K562 (cell line): ENCODE measurements around the gene COL4A5. TPM values are rescaled to one million over a fixed set of nuclear protein-coding genes. Genes with fewer than 3 reads are reported as not detected.

Source experiments
- ATAC-seq: fragments of 200-7000 bp; cut with Tn5 transposase; 3 replicates; pipeline ENCODE4 v1.9.1; 2020; ENCODE audit warnings: moderate library complexity
- BruUV-seq: library from RNA; stranded (reverse); fragments of 400-500 nt; replicated peaks from 2 replicates; lab custom pipeline; 2021; lab: Mats Ljungman, UMichigan
- CTCF ChIA-PET: fragments of 300-600 bp; formaldehyde crosslinking; extraction: SDS; loops from one replicate; lab custom pipeline; 2021; ENCODE audit warnings: low intra/inter-chr PET ratio; lab: Yijun Ruan, JAX
- POLR2A ChIA-PET: fragments of 300-600, 350-650 bp; sonication (Branson Sonifier 250); formaldehyde crosslinking; extraction: SDS; loops from one replicate; lab custom pipeline; 2021; ENCODE audit warnings: antibody characterized with exemption, inconsistent platforms; lab: Yijun Ruan, JAX
- DNase-seq, 4 experiments: peaks; one replicate each; pipeline versions ENCODE4 v3.0.0 to v3.0.0-alpha.2; 2011 to 2018; ENCODE audit warnings: low spot score in 3 of 4, mixed read lengths in 3 of 4; ENCODE audit errors: extremely low read depth in 1 of 4
- FAIRE-seq: peaks from 2 replicates; lab custom pipeline; 2011; peaks lifted over from hg19 to GRCh38; lab: Jason Lieb, UNC
- H2AFZ ChIP-seq: 2 replicates; pipeline ENCODE4 v1.6.0; 2011; ENCODE audit warnings: low read depth, low read length, control low read depth, inconsistent platforms
- H3K27ac ChIP-seq: fragments of 200-600 bp; 3 replicates; pipeline ENCODE4 v1.8.0; 2011; ENCODE audit warnings: low read depth, mild to moderate bottlenecking, control low read depth, inconsistent platforms, low read length, moderate library complexity, mixed read lengths; ENCODE audit errors: extremely low read depth
- H3K27me3 ChIP-seq, 2 experiments: fragments of 300-600 bp in 1 of 2; 2 replicates in 1 of 2; 3 replicates in 1 of 2; pipeline versions ENCODE4 v1.6.0 to v1.8.0; 2011; ENCODE audit warnings: inconsistent platforms in 2 of 2, low read length in 2 of 2, mild to moderate bottlenecking in 1 of 2, mixed read lengths in 1 of 2, moderate library complexity in 1 of 2; ENCODE audit not compliant: control insufficient read depth in 2 of 2, insufficient read depth in 2 of 2
- H3K36me3 ChIP-seq: fragments of 300-600 bp; 3 replicates; pipeline ENCODE4 v1.8.0; 2011; ENCODE audit warnings: mild to moderate bottlenecking, low read length, inconsistent platforms; ENCODE audit not compliant: control insufficient read depth, insufficient read depth
- H3K4me1 ChIP-seq, 2 experiments: fragments of 200-600 bp in 1 of 2; replicated peaks in 1 of 2; 2 replicates in 1 of 2; 3 replicates in 1 of 2; pipeline versions ENCODE4 v1.5.1 to v1.8.0; 2011; ENCODE audit warnings: inconsistent platforms in 2 of 2, low read length in 2 of 2, mild to moderate bottlenecking in 1 of 2, mixed read lengths in 1 of 2, moderate library complexity in 1 of 2; ENCODE audit not compliant: control insufficient read depth in 2 of 2, insufficient read depth in 2 of 2
- H3K4me2 ChIP-seq: 2 replicates; pipeline ENCODE4 v1.6.1; 2011; ENCODE audit warnings: low read length, control low read depth, inconsistent platforms, mixed read lengths; ENCODE audit not compliant: insufficient read depth
- H3K4me3 ChIP-seq: fragments of 200-600 bp; sonication (generic), shearing (Covaris generic); 2 replicates; pipeline ENCODE4 v1.5.1; 2016; ENCODE audit warnings: control low read depth, inconsistent platforms
- H3K79me2 ChIP-seq: fragments of 200-600 bp; 3 replicates; pipeline ENCODE4 v1.8.0; 2011; ENCODE audit warnings: low read length, inconsistent platforms; ENCODE audit not compliant: control insufficient read depth, insufficient read depth
- H3K9ac ChIP-seq, 2 experiments: 2 replicates each; pipeline versions ENCODE4 v1.6.0 to v1.6.1; 2011; ENCODE audit warnings: low read depth in 2 of 2, low read length in 2 of 2, control low read depth in 1 of 2, inconsistent platforms in 1 of 2, mild to moderate bottlenecking in 1 of 2, mixed read lengths in 1 of 2; ENCODE audit not compliant: insufficient read depth in 1 of 2
- H3K9me1 ChIP-seq: one replicate; pipeline ENCODE4 v1.6.0; 2011; ENCODE audit warnings: inconsistent platforms, mild to moderate bottlenecking, low read length, moderate library complexity; ENCODE audit not compliant: control insufficient read depth, insufficient read depth
- H3K9me3 ChIP-seq: replicated peaks from 2 replicates; pipeline ENCODE4 v1.5.1; 2011; ENCODE audit warnings: low read depth, low read length, inconsistent platforms; ENCODE audit not compliant: control insufficient read depth, insufficient read depth
- H4K20me1 ChIP-seq: replicated peaks from 2 replicates; pipeline ENCODE4 v1.6.1; 2011; ENCODE audit warnings: low read length, inconsistent platforms, mixed read lengths; ENCODE audit not compliant: control insufficient read depth, insufficient read depth
- FOXJ2 ChIP-seq: fragments of 200-800 bp; sonication (Bioruptor generic); IDR thresholded peaks from 2 replicates; pipeline ENCODE4 v1.6.1; 2016; ENCODE audit warnings: missing genetic modification characterization, missing compliant biosample characterization
- HDAC3 ChIP-seq: fragments of 450-650 bp; IDR thresholded peaks from 2 replicates; pipeline ENCODE4 v1.6.1; 2018; ENCODE audit warnings: borderline replicate concordance, mild to moderate bottlenecking, moderate library complexity; ENCODE audit not compliant: partially characterized antibody
- NCOA2 ChIP-seq, 2 experiments: fragments of 450-650 bp; IDR thresholded peaks; 2 replicates each; pipeline ENCODE4 v1.6.1; 2018; ENCODE audit warnings: mild to moderate bottlenecking in 2 of 2, moderate library complexity in 1 of 2; ENCODE audit not compliant: partially characterized antibody in 2 of 2
- SAFB2 ChIP-seq: fragments of 200-400 bp; formaldehyde crosslinking; IDR thresholded peaks from 2 replicates; pipeline ENCODE4 v1.6.1; 2018; ENCODE audit warnings: borderline replicate concordance, low read length, low read depth, moderate library complexity; ENCODE audit not compliant: severe bottlenecking
- TFAM ChIP-seq: fragments of 250-450 bp; sonication (Bioruptor Pico); conservative IDR thresholded peaks from 2 replicates; pipeline ENCODE4 v1.5.0; 2021; ENCODE audit warnings: mild to moderate bottlenecking, moderate library complexity
- ZNF146 ChIP-seq: IDR thresholded peaks from one replicate; pipeline ENCODE4 v1.6.1; 2018; ENCODE audit warnings: missing compliant biosample characterization; ENCODE audit not compliant: unreplicated experiment
- ZNF644 ChIP-seq: fragments of 200-800 bp; sonication (Bioruptor generic); IDR thresholded peaks from 2 replicates; pipeline ENCODE4 v1.6.1; 2016; ENCODE audit warnings: low read depth, missing genetic modification characterization, missing compliant biosample characterization
- WGBS: fragments of 100-300 bp; shearing (Covaris generic); methylation state at CpG from one replicate; pipeline ENCODE4 v1.1.6; 2016; ENCODE audit warnings: low coverage, mixed read lengths; ENCODE audit not compliant: insufficient coverage; ENCODE audit errors: missing lambda C conversion rate; 5-methylcytosine and 5-hydroxymethylcytosine counted together
- in situ Hi-C: fragments of 300-500 bp; cut with MboI; formaldehyde crosslinking; loops from 4 replicates; pipeline ENCODE4 v1.15.0; 2018; ENCODE audit warnings: inconsistent platforms, mixed read lengths
- intact Hi-C: fragments of 100-400 bp; cut with micrococcal nuclease; formaldehyde crosslinking; loops from 2 replicates; pipeline ENCODE4 v1.14.2; 2022
- polyA plus RNA-seq, 8 experiments: library from polyadenylated mRNA; depleted of rRNA in 4 of 8; stranded (reverse) in 5 of 8; unstranded in 3 of 8; fragments of >200 nt; fragmentation: Nextera tagmentation in 2 of 8; fragmentation: Illumina TruSeq in 1 of 8; extraction: Ambion mirVana in 2 of 8; extraction: Trizol in 1 of 8; gene quantifications; 2 replicates each; pipeline versions ENCODE4 v1.2.1 to v1.2.3, GENCODE V29; 2011 to 2014; ENCODE audit warnings: inconsistent platforms in 1 of 8, missing spikeins in 1 of 8
- total RNA-seq, 7 experiments: library from RNA; depleted of rRNA in 6 of 7; stranded (reverse); fragments of >200 nt in 6 of 7; fragmentation: Illumina TruSeq in 2 of 7; extraction: Trizol in 2 of 7; gene quantifications; 2 replicates each; pipeline versions ENCODE4 v1.2.1 to v1.2.3, GENCODE V29; 2011 to 2021; ENCODE audit warnings: low replicate concordance in 1 of 7
- TF ChIP-seq, protein P1 (sequence below): sonication (generic); formaldehyde crosslinking; IDR thresholded peaks from 2 replicates; pipeline ENCODE4 v1.8.1; 2023; ENCODE audit warnings: mild to moderate bottlenecking, missing genetic modification reagents
- TF ChIP-seq, protein P2 (sequence below), 2 experiments: fragments of 450-650 bp in 1 of 2; IDR thresholded peaks; 2 replicates each; pipeline ENCODE4 v1.6.1; 2011 to 2017; ENCODE audit warnings: low read depth in 2 of 2, antibody characterized with exemption in 1 of 2, borderline replicate concordance in 1 of 2, low read length in 1 of 2, mild to moderate bottlenecking in 1 of 2, mixed read lengths in 1 of 2; ENCODE audit not compliant: control insufficient read depth in 1 of 2

The COL4A5 gene
- total and polyA plus RNA-seq, 9 of the 15 experiments (the other 6 are each of a cell fraction or from before 2014, with no cell fraction given) = 0.66 to 2.5 (median 1.8) TPM

GRCh38 chrX:108397627-108398391 is 41.8 kb upstream of the COL4A5 start:
- intact Hi-C loops = no loop called here
- Histone ChIP-seq H3K9me3 (no peaks in the 10 kb centered on the region), H3K27me3 (no peaks in the 10 kb centered on the region), H3K36me3 (no peaks in the 10 kb centered on the region)
- in situ Hi-C loops = no loop called here
- FAIRE-seq = no peak
- POLR2A ChIA-PET = no interaction called here
- CTCF ChIA-PET = no interaction called here
- TF ChIP-seq SAFB2 (no peak), FOXJ2 (tag) (no peak), HDAC3 (no peak), ZNF146 (CRISPR knock-in tag) (no peak), ZNF644 (tag) (no peak), TFAM (CRISPR knock-in tag) (no peak), NCOA2 (IDR thresholded peaks at IDR 0.05; ENCODE audit: partially characterized antibody in 2 of 2) (no peak)
- TF ChIP-seq, protein P1, sequence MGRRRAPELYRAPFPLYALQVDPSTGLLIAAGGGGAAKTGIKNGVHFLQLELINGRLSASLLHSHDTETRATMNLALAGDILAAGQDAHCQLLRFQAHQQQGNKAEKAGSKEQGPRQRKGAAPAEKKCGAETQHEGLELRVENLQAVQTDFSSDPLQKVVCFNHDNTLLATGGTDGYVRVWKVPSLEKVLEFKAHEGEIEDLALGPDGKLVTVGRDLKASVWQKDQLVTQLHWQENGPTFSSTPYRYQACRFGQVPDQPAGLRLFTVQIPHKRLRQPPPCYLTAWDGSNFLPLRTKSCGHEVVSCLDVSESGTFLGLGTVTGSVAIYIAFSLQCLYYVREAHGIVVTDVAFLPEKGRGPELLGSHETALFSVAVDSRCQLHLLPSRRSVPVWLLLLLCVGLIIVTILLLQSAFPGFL (CRISPR knock-in tag) = no peak
- TF ChIP-seq, protein P2, sequence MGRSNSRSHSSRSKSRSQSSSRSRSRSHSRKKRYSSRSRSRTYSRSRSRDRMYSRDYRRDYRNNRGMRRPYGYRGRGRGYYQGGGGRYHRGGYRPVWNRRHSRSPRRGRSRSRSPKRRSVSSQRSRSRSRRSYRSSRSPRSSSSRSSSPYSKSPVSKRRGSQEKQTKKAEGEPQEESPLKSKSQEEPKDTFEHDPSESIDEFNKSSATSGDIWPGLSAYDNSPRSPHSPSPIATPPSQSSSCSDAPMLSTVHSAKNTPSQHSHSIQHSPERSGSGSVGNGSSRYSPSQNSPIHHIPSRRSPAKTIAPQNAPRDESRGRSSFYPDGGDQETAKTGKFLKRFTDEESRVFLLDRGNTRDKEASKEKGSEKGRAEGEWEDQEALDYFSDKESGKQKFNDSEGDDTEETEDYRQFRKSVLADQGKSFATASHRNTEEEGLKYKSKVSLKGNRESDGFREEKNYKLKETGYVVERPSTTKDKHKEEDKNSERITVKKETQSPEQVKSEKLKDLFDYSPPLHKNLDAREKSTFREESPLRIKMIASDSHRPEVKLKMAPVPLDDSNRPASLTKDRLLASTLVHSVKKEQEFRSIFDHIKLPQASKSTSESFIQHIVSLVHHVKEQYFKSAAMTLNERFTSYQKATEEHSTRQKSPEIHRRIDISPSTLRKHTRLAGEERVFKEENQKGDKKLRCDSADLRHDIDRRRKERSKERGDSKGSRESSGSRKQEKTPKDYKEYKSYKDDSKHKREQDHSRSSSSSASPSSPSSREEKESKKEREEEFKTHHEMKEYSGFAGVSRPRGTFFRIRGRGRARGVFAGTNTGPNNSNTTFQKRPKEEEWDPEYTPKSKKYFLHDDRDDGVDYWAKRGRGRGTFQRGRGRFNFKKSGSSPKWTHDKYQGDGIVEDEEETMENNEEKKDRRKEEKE (IDR thresholded peaks at IDR 0.05; ENCODE audit: borderline replicate concordance in 1 of 2, control insufficient read depth in 1 of 2, low read depth in 2 of 2, low read length in 1 of 2) = no peak
- TF ChIP-seq, all 486 proteins: peak for 0
- H3K27ac ChIP-seq = no peak overlapping the region
- H3K4me2 ChIP-seq = no peak overlapping the region
- ATAC-seq (no peak), DNase-seq (no peak)
- H3K4me3 ChIP-seq = no peak overlapping the region
- H3K9ac ChIP-seq = no peak overlapping the region
- H3K79me2 ChIP-seq = no peaks in the 10 kb centered on the region
- 3% methylated on average over 6 of the region's 6 CpGs for WGBS
- no peak overlapping the region for H2AFZ ChIP-seq
- H3K4me1 ChIP-seq = no peaks in the 10 kb centered on the region
- no TSS peak for BruUV-seq
- no peaks in the 10 kb centered on the region for H3K9me1 ChIP-seq
- H4K20me1 ChIP-seq = no peaks in the 10 kb centered on the region
